GM12891 (cell line): Measurements from ENCODE around the gene ZNF468.
"Not testable (repeated sequence)": the region's sequence is repeated elsewhere in the genome, so short reads cannot be mapped to it uniquely, and the experiment has no call there.

ENCODE experiments used
- DNase-seq: peaks from one replicate; pipeline ENCODE4 v3.0.0; 2011; ENCODE audit warnings: low spot score; ENCODE audit not compliant: insufficient read length
- FAIRE-seq: peaks from 2 replicates; lab custom pipeline; 2011; peaks lifted over from hg19 to GRCh38; lab: Jason Lieb, UNC
- PAX5 ChIP-seq: IDR thresholded peaks from 2 replicates; pipeline ENCODE4 v1.6.1; 2011; ENCODE audit warnings: low read length, moderate library complexity, mild to moderate bottlenecking; ENCODE audit not compliant: insufficient read depth, severe bottlenecking
- POLR2A ChIP-seq: IDR thresholded peaks from 2 replicates; pipeline ENCODE4 v1.6.1; 2011; ENCODE audit warnings: low read depth, low read length, control low read depth
- POLR2AphosphoS5 ChIP-seq: IDR thresholded peaks from 2 replicates; pipeline ENCODE4 v1.6.1; 2011; ENCODE audit warnings: low read depth, low read length, control low read depth
- POU2F2 ChIP-seq: IDR thresholded peaks from 2 replicates; pipeline ENCODE4 v1.6.1; 2011; ENCODE audit warnings: low read depth, mild to moderate bottlenecking, control low read depth, low read length, moderate library complexity
- SPI1 ChIP-seq: IDR thresholded peaks from 2 replicates; pipeline ENCODE4 v1.6.1; 2011; ENCODE audit warnings: low read depth, low read length, control low read depth
- TAF1 ChIP-seq: IDR thresholded peaks from 2 replicates; pipeline ENCODE4 v1.6.1; 2011; ENCODE audit warnings: low read depth, low read length, control low read depth

ZNF468 gene

DNA sequence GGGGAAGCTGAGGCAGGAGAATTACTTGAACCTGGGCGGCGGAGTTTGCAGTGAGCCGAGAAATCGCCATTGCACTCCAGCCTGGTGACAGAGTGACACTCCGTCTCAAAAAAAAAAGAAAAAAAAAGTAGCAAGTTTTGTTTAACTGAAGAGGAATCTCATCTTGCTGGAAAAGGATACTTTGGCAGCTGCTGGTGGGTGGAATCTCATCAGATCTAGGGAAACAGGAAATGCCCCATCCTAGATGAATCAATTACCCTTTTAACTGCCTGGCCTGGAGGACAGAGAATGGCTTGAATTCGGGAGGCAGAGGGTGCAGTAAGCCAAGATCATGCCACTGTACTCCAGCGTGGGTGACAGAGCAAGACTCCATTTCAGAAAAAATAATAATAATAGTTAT lies 31.7 kb upstream of the ZNF468 start:
- DNase-seq = no peak
- no peak for FAIRE-seq
- TF ChIP-seq TAF1 (no peak), SPI1 (no peak), PAX5 (no peak), POU2F2 (no peak), POLR2A (no peak), POLR2AphosphoS5 (no peak)

DNA sequence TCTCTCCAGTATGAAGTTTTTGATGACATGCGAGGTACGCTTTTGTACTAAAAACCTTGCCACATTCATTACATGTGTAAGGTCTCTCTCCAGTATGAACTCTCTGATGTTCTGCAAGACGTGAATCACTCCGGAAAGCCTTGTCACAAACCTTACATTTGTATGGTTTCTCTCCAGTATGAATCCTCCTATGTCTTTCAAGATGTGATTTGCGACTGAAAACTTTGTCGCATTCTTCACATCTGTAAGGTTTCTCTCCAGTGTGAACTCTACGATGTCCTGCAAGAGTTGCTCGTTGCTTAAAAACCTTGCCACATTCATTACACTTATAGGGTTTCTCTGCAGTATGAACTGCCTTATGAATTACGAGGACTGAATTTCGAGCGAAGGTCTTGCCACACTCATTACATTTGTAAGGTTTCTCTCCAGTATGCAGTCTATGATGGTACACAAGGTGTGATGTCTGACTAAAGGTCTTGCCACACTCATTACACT lies 23.5 kb upstream of the ZNF468 start:
- DNase-seq (no peak), FAIRE-seq (no peak)
- TF ChIP-seq POU2F2 = no peak
- no peak for TF ChIP-seq SPI1
- no peak for TF ChIP-seq TAF1
- TF ChIP-seq POLR2A = no peak
- TF ChIP-seq PAX5 = no peak
- no peak for TF ChIP-seq POLR2AphosphoS5

DNA sequence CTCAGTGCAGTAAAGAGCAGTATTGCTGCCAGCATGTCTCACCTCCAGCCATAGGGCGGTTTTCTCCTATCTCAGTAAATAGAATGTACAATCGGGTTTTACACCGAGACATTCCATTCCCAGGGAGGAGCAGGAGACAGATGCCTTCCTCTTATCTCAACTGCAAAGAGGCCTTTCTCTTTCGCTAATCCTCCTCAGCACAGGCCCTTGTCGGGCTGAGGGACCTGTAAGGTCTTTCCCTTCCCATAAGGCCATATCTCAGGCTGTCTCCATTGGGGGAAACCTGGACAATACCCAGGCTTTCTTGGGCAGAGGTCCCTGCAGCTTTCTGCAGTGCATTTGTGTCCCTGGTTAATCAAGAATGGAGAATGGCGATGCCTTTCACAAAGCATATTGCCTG lies 15.6 kb upstream of the ZNF468 start:
- DNase-seq, FAIRE-seq: not testable (repeated sequence)

DNA sequence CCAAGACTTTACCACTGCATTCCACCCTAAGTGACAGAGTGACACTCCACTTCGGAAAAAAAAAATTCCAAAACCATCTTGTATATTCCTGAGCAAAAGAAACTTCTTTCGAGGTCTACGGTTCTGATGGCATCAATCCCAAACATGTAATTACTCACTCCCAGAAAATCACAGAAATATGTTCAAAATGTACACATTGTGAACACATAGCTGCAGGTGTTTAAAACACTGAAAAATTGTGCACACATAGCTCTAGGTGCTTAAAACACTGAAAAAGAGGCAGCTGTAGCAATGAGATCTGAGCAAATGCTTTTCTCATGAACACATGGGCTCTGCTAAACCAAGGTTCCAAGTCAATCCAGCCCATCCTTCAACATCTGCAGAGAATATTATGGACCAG lies 14.0 kb upstream of the ZNF468 start:
- no peak for DNase-seq
- TF ChIP-seq POU2F2 (no peak), POLR2A (no peak), TAF1 (no peak), POLR2AphosphoS5 (no peak), SPI1 (no peak), PAX5 (no peak)

DNA sequence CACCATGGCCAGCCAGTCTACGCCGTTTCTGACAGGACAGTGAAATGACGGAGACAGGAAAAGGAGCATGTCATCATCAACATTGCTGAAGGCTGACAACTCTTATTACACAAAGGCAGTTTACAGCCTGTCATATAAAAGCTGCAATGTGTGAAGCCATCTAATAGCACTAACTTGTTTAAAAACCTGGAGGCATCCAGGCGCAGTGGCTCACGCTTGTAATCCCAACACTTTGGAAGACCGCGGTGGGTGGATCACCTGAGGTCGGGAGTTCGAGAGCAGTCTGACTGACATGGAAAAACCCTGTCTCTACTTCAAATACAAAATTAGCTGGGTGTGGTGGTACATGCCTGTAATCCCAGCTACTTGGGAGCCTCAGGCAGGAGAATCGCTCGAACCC lies 10.6 kb upstream of the ZNF468 start:
- DNase-seq, FAIRE-seq: not testable (repeated sequence)

More for the DNA sequence above, 14.0 kb upstream of the ZNF468 start:
- FAIRE-seq = no peak

DNA sequence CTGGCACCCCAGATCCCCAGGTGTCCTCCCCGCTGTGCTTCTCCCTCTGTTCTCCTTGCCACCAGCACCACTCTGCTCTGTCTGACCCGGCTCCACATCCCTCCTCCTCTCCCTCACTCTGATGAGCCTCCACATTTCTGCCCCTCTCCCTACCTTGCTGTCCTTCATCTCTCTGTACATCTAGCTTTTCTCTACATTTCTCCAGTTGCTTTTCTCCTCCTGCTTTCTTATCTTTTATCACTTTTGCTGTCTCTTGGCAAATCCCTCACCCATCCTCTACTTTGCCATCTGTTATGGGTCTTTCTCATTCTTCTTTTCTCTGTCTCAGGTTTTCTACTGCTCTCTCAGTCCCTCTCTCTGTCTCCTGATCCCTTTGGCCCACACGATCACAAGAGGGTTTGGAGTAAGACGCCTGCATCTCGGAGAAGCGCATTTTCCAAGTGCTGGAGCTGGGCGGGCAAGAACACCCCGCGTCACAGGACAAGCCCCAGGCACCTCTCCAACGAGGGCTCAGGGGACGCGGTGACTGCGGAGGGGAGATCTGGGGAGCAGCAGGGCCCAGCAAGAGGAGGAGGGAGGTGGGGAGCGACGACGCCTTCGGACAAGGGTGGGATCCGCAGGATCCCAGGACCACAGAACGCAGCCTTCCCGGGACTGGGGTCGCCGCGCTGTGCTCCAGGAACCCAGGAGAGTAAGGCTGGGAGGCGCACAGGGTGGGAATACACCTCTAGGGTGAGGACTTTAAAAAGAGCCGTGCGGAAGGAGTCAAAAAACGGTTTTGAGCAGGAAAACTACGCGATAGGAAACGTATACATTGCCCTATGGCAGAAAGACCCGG lies 660 bp downstream of the ZNF468 start:
- not testable (repeated sequence) for DNase-seq, FAIRE-seq

DNA sequence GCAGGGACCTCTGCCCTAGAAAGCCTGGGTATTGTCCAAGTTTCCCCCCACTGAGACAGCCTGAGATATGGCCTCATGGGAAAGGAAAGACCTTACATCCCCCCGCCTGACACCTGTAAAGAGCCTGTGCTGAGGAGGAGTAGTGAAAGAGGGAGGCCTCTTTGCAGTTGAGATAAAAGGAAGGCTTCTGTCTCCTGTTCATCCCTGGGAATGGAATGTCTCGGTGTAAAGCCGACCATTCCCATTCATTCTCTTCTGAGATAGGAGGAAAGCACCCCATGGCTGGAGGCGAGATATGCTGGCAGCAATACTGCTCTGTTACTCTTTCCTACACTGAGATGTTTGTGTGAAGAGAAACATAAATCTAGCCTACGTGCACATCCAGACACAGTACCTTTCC lies 10.1 kb downstream of the ZNF468 start:
- DNase-seq, FAIRE-seq: not testable (repeated sequence)

DNA sequence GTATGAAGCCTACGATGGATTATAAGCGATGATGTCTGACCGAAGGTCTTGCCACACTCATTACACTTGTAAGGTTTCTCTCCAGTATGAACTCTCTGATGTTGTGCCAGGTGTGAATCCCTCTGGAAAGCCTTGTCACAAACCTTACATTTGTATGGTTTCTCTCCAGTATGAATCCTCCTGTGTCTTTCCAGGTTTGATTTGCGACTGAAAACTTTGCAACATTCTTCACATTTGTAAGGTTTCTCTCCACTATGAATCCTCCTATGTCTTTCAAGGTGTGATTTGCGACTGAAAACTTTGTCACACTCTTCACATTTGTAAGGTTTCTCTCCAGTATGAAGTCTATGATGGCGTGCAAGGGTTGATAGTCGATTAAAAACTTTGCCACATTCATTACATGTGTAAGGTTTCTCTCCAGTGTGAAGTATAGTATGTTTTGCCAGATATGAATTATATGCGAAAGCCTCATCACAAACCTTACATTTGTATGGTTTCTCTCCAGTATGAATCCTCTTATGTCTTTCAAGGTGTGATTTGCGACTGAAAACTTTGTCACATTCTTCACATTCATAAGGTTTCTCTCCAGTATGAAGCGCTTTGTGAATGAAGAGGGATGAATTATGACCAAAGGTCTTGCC lies 16.5 kb downstream of the ZNF468 start:
- FAIRE-seq, DNase-seq: not testable (repeated sequence)

DNA sequence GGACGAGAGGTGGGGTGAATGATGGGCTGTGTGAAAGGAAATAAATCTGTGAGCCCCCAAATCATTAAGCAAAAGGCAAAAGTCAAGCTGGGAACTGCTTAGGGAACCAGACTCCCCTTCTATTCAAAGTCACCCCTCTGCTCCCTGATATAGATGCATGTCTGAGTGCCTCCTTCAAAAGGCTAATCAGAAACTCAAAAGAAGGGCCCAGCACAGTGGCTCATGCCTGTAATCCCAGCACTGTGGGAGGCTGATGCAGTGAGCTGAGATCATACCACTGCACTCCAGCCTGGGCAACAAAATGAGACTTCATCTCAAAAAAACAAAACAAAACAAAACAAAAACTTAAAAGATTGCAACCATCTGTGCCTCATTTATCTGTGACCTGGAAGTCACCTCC lies 23.1 kb downstream of the ZNF468 start:
- DNase-seq, FAIRE-seq: not testable (repeated sequence)

DNA sequence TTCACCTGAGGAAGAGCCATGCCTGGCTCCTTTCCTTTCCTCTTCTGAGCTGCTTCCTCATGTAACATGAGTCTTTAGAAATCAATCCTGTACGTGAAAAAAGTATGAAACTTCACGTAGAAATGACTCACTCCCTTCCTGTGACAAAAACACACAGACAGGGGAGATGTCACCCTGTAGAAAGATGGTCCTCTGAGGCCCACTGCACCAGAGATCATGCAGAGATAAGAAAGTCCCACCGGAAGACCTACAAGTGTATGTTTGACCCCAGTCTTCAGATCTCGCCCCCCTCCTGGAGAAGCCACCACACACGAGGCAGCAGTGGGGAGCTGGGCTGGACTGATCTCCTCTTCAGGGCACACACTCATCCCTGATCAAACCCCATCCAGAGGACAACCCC lies 23.9 kb downstream of the ZNF468 start:
- not testable (repeated sequence) for FAIRE-seq, DNase-seq

DNA sequence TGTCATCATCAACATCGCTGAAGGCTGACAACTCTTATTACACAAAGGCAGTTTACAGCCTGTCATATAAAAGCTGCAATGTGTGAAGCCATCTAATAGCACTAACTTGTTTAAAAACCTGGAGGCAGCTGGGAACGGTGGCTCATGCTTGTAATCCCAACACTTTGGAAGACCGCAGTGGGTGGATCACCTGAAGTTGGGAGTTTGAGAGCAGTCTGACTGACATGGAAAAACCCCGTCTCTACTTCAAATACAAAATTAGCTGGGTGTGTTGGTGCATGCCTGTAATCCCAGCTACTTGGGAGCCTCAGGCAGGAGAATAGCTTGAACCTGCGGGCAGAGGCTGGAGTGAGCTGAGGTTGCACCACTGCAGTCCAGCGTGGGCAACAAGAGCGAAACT lies 27.6 kb downstream of the ZNF468 start:
- DNase-seq, FAIRE-seq: not testable (repeated sequence)

DNA sequence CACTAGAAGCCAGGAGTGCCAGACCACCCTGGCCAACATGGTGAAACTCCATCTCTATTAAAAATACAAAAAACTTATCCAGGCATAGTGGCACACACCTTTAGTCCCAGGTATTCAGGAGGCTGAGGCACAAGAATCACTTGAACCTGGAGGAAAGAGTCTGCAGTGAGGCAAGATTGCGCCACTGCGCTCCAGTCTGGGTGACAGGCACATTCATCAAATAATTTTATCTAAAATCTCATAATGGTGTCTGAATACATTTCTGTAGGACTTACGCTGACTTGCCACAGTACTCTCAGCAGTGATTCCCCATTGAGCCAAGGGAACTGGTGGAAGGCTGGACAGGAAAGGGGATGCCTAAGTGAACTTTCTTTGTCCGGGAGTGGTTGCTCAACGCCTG lies 31.7 kb downstream of the ZNF468 start:
- FAIRE-seq (no peak), DNase-seq (no peak)
- TF ChIP-seq POU2F2 = no peak
- no peak for TF ChIP-seq TAF1
